Cardiac septum (tissue), 1 donor: Measurements from ENCODE around the gene RAB3GAP2. TPM values are rescaled to one million over a fixed set of nuclear protein-coding genes. Genes with fewer than 3 reads are reported as not detected.
"Not testable (repeated sequence)": the region's sequence is repeated elsewhere in the genome, so short reads cannot be mapped to it uniquely, and the experiment has no call there.

Experiments used
- DNase-seq: peaks from one replicate; pipeline ENCODE4 v3.0.0-alpha.2; 2020; ENCODE audit warnings: low spot score
- intact Hi-C: fragments of 100-400 bp; cut with DNase I; formaldehyde crosslinking; loops from one replicate; pipeline ENCODE4 v1.14.0; 2022
- total RNA-seq: library from RNA; stranded (reverse); fragmentation: NEBNext Ultra II Directional; extraction: Animal tissue kit (Norgen Biotek cat#: 25700); gene quantifications from one replicate; pipeline ENCODE4 v1.2.1, GENCODE V29; 2021
- donor health status: DM: no; HTN: no; CAD: no.

The RAB3GAP2 gene
- total RNA-seq, 1 donor from 2014 or later: 26.6 TPM

- intact Hi-C loops: loop anchor here (5.0 to 10.0 kb wide), 2 partner anchors 215 to 358 kb away; no protein-coding TSS in a partner anchor
- no peak for DNase-seq
Observed at GRCh38 chr1:220296981-220297380, 24.7 kb upstream of the RAB3GAP2 start.

GRCh38 chr1:220294846-220295301, 22.6 kb upstream of the RAB3GAP2 start:
- DNase-seq: no peak
- intact Hi-C loops: loop anchor here (5.0 to 10.0 kb wide), 2 partner anchors 217 to 360 kb away; no protein-coding TSS in a partner anchor

- no peak for DNase-seq
- intact Hi-C loops: loop anchor here (10.0 kb wide), 1 partner anchor 363 kb away; no protein-coding TSS in a partner anchor
Observed at GRCh38 chr1:220291580-220291979, 19.3 kb upstream of the RAB3GAP2 start.

GRCh38 chr1:220290140-220290761, 18.0 kb upstream of the RAB3GAP2 start:
- intact Hi-C loops: loop anchor here (10.0 kb wide), 1 partner anchor 365 kb away; no protein-coding TSS in a partner anchor

GRCh38 chr1:220287129-220287528, 14.9 kb upstream of the RAB3GAP2 start:
- no peak for DNase-seq
- intact Hi-C loops: no loop called here

More at GRCh38 chr1:220290140-220290761, 18.0 kb upstream of the RAB3GAP2 start:
- no peak for DNase-seq

GRCh38 chr1:220283625-220284024, 11.4 kb upstream of the RAB3GAP2 start:
- intact Hi-C loops: no loop called here
- no peak for DNase-seq

- intact Hi-C loops: no loop called here
- DNase-seq: no peak
Observed at GRCh38 chr1:220281159-220281574, 8.9 kb upstream of the RAB3GAP2 start.

GRCh38 chr1:220280249-220280648, 8.0 kb upstream of the RAB3GAP2 start:
- intact Hi-C loops: no loop called here
- no peak for DNase-seq

- no peak for DNase-seq
- intact Hi-C loops: no loop called here
Observed at GRCh38 chr1:220278991-220279390, 6.7 kb upstream of the RAB3GAP2 start.

GRCh38 chr1:220275430-220275829, 3.2 kb upstream of the RAB3GAP2 start:
- no peak for DNase-seq
- intact Hi-C loops: no loop called here

- intact Hi-C loops: no loop called here
- DNase-seq: no peak
Observed at GRCh38 chr1:220274251-220274855, 2.1 kb upstream of the RAB3GAP2 start.

GRCh38 chr1:220272841-220273090, 513 bp upstream of the RAB3GAP2 start:
- intact Hi-C loops: no loop called here
- DNase-seq: no peak

- intact Hi-C loops: no loop called here
Observed at GRCh38 chr1:220271706-220272046, 577 bp downstream of the RAB3GAP2 start.

GRCh38 chr1:220269036-220269435, 3.2 kb downstream of the RAB3GAP2 start:
- no peak for DNase-seq
- intact Hi-C loops: no loop called here

More at GRCh38 chr1:220271706-220272046, 577 bp downstream of the RAB3GAP2 start:
- DNase-seq: no peak

GRCh38 chr1:220267630-220268029, 4.6 kb downstream of the RAB3GAP2 start:
- intact Hi-C loops: no loop called here
- no peak for DNase-seq

- intact Hi-C loops, DNase-seq: not testable (repeated sequence)
Observed at GRCh38 chr1:220260228-220260627, 12.0 kb downstream of the RAB3GAP2 start.

- intact Hi-C loops, DNase-seq: not testable (repeated sequence)
Observed at GRCh38 chr1:220259756-220260155, 12.5 kb downstream of the RAB3GAP2 start.

- DNase-seq, intact Hi-C loops: not testable (repeated sequence)
Observed at GRCh38 chr1:220256194-220256593, 16.1 kb downstream of the RAB3GAP2 start.

GRCh38 chr1:220255204-220255603, 17.0 kb downstream of the RAB3GAP2 start:
- DNase-seq: no peak
- intact Hi-C loops: no loop called here

GRCh38 chr1:220253290-220253689, 19.0 kb downstream of the RAB3GAP2 start:
- intact Hi-C loops, DNase-seq: not testable (repeated sequence)

- intact Hi-C loops: no loop called here
- no peak for DNase-seq
Observed at GRCh38 chr1:220251272-220251671, 21.0 kb downstream of the RAB3GAP2 start.
